Measurements from ENCODE around the gene IGFBP1.

GRCh38 chr7:45921381-45921698 lies 33.1 kb downstream of the IGFBP1 start:
- TF ChIP-seq CEBPB (IDR thresholded peaks at IDR 0.05) (no peak), MAX (IDR thresholded peaks at IDR 0.05) (no peak), REST (IDR thresholded peaks at IDR 0.05; ENCODE audit: low read depth) (no peak)

All from Ishikawa (cell line).